Coronary artery (tissue), 2 donors: ENCODE measurements around the gene TKT.
A peak's percentile ranks its signal among the peaks of the same experiment; 100 is the strongest.

Experiments used
- DNase-seq: peaks from one replicate; pipeline ENCODE4 v3.0.0-alpha.2; 2017; ENCODE audit warnings: low spot score
- H3K27ac ChIP-seq, 2 donors: fragments of 200-600 bp; sonication (generic); one replicate each; pipeline ENCODE4 v1.5.1; 2016 to 2019
- H3K4me3 ChIP-seq: fragments of 200-600 bp; sonication (generic); 2 replicates; pipeline ENCODE4 v1.5.1; 2016; ENCODE audit warnings: mild to moderate bottlenecking, moderate library complexity
- TF ChIP-seq, protein P1 (sequence below): fragments of 200-600 bp; sonication (generic); IDR thresholded peaks from one replicate; pipeline ENCODE4 v1.5.1; 2019; ENCODE audit warnings: antibody characterized with exemption

The TKT gene

DNA sequence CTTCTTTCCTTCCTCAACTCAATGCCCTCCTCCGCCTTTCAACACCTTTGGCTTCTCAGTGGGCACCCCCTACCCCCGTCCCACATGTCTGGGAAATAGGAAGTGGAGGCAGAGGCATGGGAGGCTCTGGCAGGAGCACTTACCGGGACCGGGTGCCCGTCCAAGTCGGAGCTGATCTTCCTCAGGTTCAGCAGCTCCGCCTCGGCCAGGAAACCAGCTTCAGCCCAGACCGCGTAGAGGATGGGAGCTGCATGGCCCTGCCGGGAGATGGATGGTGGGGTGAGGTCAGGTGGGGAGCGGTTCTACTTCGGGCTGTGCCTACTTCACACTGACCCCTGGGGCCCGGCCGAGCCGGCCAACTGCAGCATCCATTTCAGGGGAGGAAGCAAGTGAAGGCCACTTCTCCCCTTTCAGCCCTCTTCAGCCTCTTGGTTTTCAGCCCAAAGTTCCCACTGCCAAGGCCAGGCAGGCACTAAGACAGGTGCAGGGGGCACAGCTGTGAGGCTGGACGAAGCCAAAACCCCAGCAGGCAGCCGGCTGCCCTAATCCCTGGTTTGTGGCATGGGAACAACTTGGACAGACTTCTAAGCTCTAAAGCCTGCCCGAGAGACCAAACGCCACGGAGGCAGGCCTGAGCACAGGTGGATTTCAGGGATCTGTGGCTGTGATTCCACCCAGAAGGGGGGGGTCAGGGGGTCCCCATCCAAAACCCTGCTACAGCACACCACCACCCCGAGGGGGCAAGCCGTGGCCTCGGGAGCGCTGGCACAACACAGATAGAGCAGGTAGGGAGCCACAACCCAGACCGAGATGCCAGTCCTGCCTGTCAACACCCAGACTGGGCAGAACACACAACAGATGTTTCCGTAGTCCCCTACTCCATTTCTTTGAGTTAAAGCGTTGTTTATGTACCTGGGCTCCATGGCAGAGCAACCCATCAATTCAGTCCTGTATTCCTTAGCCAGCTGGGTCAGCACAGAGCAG, 14.5 kb downstream of the TKT start:
- TF ChIP-seq, protein P1, sequence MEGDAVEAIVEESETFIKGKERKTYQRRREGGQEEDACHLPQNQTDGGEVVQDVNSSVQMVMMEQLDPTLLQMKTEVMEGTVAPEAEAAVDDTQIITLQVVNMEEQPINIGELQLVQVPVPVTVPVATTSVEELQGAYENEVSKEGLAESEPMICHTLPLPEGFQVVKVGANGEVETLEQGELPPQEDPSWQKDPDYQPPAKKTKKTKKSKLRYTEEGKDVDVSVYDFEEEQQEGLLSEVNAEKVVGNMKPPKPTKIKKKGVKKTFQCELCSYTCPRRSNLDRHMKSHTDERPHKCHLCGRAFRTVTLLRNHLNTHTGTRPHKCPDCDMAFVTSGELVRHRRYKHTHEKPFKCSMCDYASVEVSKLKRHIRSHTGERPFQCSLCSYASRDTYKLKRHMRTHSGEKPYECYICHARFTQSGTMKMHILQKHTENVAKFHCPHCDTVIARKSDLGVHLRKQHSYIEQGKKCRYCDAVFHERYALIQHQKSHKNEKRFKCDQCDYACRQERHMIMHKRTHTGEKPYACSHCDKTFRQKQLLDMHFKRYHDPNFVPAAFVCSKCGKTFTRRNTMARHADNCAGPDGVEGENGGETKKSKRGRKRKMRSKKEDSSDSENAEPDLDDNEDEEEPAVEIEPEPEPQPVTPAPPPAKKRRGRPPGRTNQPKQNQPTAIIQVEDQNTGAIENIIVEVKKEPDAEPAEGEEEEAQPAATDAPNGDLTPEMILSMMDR, result no peak
- H3K4me3 ChIP-seq, result no peak overlapping the region
- no peak for DNase-seq
- peak overlapping the region in 1 of 2 donors; percentile 23 for H3K27ac ChIP-seq

DNA sequence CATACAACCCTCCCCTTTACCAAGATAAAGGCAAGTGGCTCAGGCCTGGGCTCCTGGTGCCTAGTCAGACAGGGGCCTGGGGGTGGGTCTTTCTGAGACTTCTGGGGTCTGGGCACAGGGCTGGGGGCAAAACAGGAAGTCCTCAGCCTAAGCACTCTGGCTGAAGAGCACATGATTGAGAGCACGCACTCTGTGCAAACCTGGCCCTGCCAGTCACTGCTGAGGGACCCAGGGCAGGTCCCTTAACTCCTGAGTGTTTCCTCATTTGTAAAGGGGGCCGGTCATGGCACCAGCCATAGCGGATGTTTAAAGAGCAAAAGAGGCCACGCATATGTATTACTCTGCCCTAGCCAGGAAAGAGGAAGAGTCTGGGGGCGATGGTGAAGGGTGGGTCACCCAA, 16.0 kb downstream of the TKT start:
- TF ChIP-seq, protein P1, result no peak
- H3K27ac ChIP-seq, result peak overlapping the region in 1 of 2 donors; percentile 23
- DNase-seq, result no peak
- H3K4me3 ChIP-seq, result no peak overlapping the region

DNA sequence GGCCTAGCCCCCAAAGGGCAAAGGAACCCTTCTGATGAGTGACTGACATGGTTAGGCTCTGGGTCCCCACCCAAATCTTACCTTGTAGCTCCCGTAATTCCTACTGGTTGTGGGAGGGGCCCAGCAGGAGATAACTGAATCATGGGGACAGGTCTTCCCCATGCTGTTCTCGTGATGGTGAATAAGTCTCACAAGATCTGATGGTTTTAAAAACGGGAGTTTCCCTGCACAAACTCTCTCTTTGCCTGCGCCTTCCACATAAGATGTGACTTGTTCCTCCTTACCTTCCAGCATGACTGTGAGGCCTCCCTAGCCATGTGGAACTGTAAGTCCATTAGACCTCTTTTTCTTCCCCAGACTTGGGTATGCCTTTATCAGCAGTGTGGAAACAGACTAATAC, 16.9 kb downstream of the TKT start:
- TF ChIP-seq, protein P1, result no peak
- Histone ChIP-seq H3K4me3 (no peak overlapping the region), H3K27ac (peak overlapping the region in 1 of 2 donors; percentile 67)
- DNase-seq, result no peak

DNA sequence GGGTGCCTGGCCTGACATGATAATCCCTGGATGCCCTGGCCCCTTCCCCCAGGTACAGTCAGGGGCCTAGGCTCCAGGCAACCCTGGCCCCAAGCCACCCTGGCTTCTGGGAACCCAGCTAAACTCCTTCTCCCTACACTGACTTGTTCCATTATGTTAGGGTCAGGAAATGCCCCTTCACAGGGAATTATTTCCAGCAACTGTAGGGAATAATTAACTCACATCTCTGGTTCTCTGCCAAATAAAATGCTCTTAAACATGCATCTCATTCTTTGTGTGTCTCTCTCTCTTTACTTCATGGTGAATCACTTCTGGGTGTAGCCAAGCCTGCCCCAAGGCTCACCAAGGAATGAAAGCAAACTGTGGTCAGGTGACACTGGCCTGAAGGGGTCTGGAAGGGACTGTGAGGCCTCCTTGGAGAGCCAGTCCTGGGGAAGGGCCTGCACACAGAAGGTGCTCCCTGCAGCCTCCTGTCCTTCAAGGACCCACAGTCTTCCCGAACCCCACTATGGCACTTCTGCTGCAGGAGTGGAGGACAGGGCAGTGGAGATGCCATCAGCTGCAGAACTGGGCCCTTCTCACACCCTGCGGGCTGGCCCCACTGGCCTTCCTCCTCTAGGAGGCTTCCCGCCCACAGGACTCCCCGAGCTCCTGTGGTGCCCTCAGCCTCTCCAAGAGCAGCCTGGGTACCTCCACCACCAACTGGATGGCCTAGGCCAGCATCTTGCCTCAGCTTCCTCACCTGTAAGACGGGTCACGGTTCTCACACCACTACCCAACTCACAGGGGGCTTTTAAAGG, 17.6 kb downstream of the TKT start:
- TF ChIP-seq, protein P1, result no peak
- no peak for DNase-seq
- peak overlapping the region; percentile 3 to 67 for H3K27ac ChIP-seq
- H3K4me3 ChIP-seq, result no peak overlapping the region

DNA sequence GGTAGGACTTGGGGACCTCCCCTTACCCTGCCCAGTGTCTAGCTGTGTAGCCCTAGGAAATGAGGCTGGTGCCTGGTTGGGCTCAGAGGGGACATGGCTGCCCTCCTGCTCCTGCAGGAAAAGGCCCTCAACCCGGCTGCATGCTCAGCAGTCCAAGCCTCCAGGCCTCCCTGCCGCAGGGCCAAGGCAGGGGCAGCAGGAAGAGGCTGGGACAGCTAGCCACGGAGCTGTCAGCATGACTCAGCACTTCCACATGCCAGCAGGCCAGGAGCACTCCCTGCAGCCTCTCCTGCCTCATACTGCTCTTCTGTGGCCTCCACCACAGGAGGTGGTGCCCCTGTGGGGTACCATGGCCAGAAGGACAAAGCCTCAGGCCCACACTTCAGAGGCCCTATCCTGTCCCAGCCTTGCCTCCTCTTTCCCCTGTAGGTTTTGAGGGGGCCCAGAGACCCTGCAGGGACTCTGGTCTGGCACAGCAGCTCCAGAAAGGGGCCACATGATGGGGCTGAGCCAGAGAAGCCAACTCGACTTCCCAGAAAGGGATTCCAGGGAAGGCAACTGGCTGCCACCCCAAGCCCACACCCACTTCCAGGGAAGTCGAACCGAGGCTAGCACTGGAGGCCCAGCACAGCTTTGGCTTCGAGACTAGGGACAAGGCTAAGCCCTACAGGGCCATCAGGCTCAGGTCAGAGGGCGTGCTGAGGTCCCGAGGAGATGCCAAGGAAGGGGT, 19.5 kb downstream of the TKT start:
- TF ChIP-seq, protein P1, result no peak
- H3K4me3 ChIP-seq, result no peak overlapping the region
- peak overlapping the region; percentile 43 to 70 for H3K27ac ChIP-seq
- no peak for DNase-seq

DNA sequence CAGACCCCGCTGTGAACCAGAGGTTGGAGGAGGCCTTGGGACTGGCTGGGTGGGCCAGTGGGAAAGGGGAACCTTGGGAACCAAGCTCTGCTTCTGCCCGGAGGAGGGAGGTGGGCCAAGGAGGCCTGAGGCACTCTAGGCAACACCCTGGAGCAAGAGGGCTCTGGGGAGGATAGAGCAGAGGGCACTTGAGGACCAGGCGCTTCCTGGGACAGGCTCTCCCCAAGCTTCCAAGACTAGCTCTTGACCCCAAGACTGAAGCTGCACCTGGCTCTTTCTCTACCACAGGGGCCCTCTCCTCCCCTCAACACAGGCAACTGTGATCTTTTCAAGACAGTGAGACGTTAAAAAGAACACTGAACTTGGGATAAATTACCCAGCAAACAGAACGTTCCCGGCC, 20.3 kb downstream of the TKT start:
- no peak overlapping the region for H3K4me3 ChIP-seq
- TF ChIP-seq, protein P1, result no peak
- DNase-seq, result no peak
- H3K27ac ChIP-seq, result peak overlapping the region; percentile 30 to 70
